Activated B cell treated with CpG ODN at 0.5 μM for 24 hours (primary cell): ENCODE results near the gene CCNK. TPM values are rescaled to one million over a fixed set of nuclear protein-coding genes. Genes with fewer than 3 reads are reported as not detected.

Source experiments
- ATAC-seq: fragments of 200-7000 bp; cut with Tn5 transposase; one replicate; pipeline ENCODE4 v1.10.0; 2021; ENCODE audit warnings: low read depth, mild to moderate bottlenecking, moderate library complexity
- CTCF ChIA-PET: fragments of 350-600 bp; sonication (Branson Sonifier 250); formaldehyde crosslinking; loops from one replicate; lab custom pipeline; 2021; ENCODE audit warnings: antibody characterized with exemption; lab: Charles Lee
- POLR2A ChIA-PET: fragments of 350-600 bp; sonication (Branson Sonifier 250); formaldehyde crosslinking; loops from one replicate; lab custom pipeline; 2021; ENCODE audit warnings: antibody characterized with exemption; lab: Charles Lee
- DNase-seq: peaks from one replicate; pipeline ENCODE4 v3.0.0; 2022
- H3K27ac Mint-ChIP-seq: one replicate; pipeline ENCODE4 v1.8.0; 2020; ENCODE audit warnings: mixed read lengths
- H3K27me3 Mint-ChIP-seq: one replicate; pipeline ENCODE4 v1.8.0; 2021; ENCODE audit warnings: mixed read lengths
- H3K36me3 Mint-ChIP-seq: one replicate; pipeline ENCODE4 v1.8.0; 2021; ENCODE audit warnings: low read depth, mixed read lengths
- H3K4me1 Mint-ChIP-seq: one replicate; pipeline ENCODE4 v1.8.0; 2021; ENCODE audit warnings: mixed read lengths
- H3K4me3 Mint-ChIP-seq: one replicate; pipeline ENCODE4 v1.8.0; 2020; ENCODE audit warnings: mild to moderate bottlenecking, mixed read lengths
- H3K9me3 Mint-ChIP-seq: one replicate; pipeline ENCODE4 v1.8.0; 2020; ENCODE audit warnings: mixed read lengths
- intact Hi-C: fragments of 100-400 bp; cut with micrococcal nuclease; formaldehyde crosslinking; loops from one replicate; pipeline ENCODE4 v1.15.1; 2024
- total RNA-seq: library from RNA; stranded (reverse); gene quantifications from 2 replicates; pipeline ENCODE4 v1.2.3, GENCODE V29; 2022
- TF ChIP-seq, protein P1 (sequence below): fragments of 200-600 bp; IDR thresholded peaks from one replicate; pipeline ENCODE4 v1.8.0; 2022; ENCODE audit warnings: antibody characterized with exemption, mild to moderate bottlenecking

The CCNK gene
- total RNA-seq, 1 donor from 2014 or later, result 79.2 TPM

DNA sequence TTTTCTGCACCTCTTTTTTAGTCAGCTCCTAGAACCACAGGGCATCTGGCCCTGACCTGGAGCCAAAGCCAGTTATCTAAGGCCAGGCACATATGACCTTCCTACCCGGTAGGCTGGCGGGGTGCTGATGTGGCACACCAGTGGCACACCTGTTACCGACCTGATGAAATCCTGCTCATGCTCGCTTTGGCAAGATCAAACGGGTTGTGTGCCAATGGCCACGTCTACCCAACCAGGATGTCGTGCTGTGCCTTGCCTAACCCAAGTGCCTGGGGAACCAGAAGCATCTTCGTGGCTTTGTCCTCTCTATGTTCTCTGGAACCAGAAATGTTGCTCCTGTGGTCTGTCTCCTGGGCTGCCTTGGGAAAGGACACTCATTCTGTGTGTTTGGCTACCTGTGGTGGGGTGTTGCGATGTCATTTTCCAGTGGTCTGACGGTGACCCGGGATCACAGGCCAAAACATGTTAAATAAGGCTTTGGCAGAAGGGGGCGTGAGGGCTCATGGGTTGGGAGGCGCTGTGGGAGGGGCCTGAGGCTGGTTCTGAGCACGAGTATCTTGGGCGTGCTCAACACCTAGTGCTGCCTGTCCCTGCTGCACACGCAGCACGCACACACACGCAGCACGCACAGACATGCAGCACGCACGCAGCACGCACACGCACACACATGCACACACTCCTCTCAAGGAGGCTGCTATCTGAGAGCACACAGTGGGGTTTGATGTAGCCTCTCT lies 27.9 kb downstream of the CCNK start:
- Mint-ChIP-seq H3K4me3 (no peak overlapping the region), H3K36me3 (peaks cover 77% of the 10 kb centered on the region), H3K9me3 (no peaks in the 10 kb centered on the region), H3K27ac (no peak overlapping the region), H3K4me1 (no peaks in the 10 kb centered on the region), H3K27me3 (no peaks in the 10 kb centered on the region)
- TF ChIP-seq, protein P1, sequence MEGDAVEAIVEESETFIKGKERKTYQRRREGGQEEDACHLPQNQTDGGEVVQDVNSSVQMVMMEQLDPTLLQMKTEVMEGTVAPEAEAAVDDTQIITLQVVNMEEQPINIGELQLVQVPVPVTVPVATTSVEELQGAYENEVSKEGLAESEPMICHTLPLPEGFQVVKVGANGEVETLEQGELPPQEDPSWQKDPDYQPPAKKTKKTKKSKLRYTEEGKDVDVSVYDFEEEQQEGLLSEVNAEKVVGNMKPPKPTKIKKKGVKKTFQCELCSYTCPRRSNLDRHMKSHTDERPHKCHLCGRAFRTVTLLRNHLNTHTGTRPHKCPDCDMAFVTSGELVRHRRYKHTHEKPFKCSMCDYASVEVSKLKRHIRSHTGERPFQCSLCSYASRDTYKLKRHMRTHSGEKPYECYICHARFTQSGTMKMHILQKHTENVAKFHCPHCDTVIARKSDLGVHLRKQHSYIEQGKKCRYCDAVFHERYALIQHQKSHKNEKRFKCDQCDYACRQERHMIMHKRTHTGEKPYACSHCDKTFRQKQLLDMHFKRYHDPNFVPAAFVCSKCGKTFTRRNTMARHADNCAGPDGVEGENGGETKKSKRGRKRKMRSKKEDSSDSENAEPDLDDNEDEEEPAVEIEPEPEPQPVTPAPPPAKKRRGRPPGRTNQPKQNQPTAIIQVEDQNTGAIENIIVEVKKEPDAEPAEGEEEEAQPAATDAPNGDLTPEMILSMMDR, result no peak
- ChIA-PET CTCF (no interaction called here), POLR2A (no interaction called here)
- intact Hi-C loops, result no loop called here
- DNase-seq (no peak), ATAC-seq (no peak)

- DNase-seq (no peak), ATAC-seq (no peak)
- no peaks in the 10 kb centered on the region for H3K4me1 Mint-ChIP-seq
- CTCF ChIA-PET, result no interaction called here
- POLR2A ChIA-PET, result no interaction called here
- H3K27ac Mint-ChIP-seq, result no peak overlapping the region
- H3K4me3 Mint-ChIP-seq, result no peak overlapping the region
- H3K27me3 Mint-ChIP-seq, result no peaks in the 10 kb centered on the region
- intact Hi-C loops, result no loop called here
- TF ChIP-seq, protein P1, result no peak
- H3K36me3 Mint-ChIP-seq, result peaks cover 70% of the 10 kb centered on the region
- H3K9me3 Mint-ChIP-seq, result no peaks in the 10 kb centered on the region
Observed at GRCh38 chr14:99509871-99510555, 28.8 kb downstream of the CCNK start.

DNA sequence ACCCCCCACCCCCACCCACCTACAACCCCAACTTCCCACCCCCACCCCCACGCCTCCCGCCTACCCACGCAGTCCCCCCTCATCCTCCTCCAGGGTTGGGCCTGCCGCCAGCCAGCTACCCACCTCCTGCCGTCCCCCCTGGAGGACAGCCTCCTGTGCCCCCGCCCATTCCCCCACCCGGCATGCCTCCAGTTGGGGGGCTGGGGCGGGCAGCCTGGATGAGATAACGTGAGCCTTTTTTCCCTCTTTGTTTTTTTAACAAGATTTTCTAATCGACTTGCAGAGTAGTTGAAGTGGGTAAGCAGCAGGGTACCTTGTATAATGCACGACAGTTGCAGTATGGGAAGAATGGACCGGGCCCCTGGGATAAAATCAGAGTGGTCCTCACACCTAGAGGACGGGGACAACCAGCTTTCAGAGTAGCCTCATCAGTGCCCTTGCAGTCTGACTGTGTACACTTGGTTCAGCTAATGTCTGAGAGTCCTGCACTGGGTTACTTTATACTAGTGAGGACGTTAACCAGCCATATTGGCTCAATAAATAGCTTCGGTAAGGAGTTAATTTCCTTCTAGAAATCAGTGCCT lies 29.4 kb downstream of the CCNK start:
- intact Hi-C loops, result no loop called here
- Mint-ChIP-seq H3K27ac (no peak overlapping the region), H3K4me1 (no peaks in the 10 kb centered on the region), H3K4me3 (no peak overlapping the region), H3K27me3 (no peaks in the 10 kb centered on the region), H3K36me3 (peaks cover 64% of the 10 kb centered on the region), H3K9me3 (no peaks in the 10 kb centered on the region)
- DNase-seq (no peak), ATAC-seq (no peak)
- TF ChIP-seq, protein P1, result no peak
- CTCF ChIA-PET, result no interaction called here
- POLR2A ChIA-PET, result no interaction called here

DNA sequence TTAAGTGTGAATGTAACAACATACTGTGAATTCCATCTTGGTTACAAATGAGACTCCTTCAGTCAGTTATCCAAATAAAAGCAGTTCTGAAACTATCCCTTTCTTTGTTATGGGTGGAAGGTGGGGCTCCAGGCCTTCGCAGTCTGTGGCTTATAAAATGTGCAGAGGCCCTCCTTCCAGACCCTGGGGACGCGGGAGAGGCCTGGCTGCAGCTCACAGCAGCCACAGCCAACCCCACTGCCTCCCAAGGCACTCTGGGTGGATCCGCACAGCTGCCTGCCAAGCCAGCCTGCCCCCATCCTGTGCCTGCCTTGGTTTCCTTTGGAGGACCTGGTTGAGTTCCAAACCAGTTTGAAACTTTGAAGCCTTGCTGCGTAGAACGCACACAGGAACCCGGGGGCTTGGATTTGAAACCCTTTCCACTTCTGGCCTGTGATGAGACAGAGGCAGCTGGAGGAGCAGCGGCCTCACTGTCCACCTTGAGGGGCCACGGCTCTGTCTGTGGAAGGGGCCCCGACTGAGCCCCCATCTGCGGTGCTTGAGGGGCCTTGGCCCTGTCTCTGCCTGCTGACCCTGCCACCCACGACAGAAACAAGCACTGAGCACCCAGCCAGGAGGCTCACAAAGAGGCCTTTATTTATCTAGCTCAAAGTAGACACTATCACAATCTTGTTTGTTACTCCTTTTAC lies 30.4 kb downstream of the CCNK start:
- Mint-ChIP-seq H3K36me3 (peaks cover 54% of the 10 kb centered on the region), H3K4me1 (no peaks in the 10 kb centered on the region), H3K27me3 (no peaks in the 10 kb centered on the region), H3K27ac (no peak overlapping the region), H3K4me3 (no peak overlapping the region), H3K9me3 (no peaks in the 10 kb centered on the region)
- intact Hi-C loops, result no loop called here
- DNase-seq, result no peak
- TF ChIP-seq, protein P1, result no peak
- CTCF ChIA-PET, result no interaction called here
- POLR2A ChIA-PET, result no interaction called here
- ATAC-seq, result no peak

GRCh38 chr14:99512110-99512449 lies 30.9 kb downstream of the CCNK start:
- Mint-ChIP-seq H3K36me3 (peaks cover 49% of the 10 kb centered on the region), H3K9me3 (no peaks in the 10 kb centered on the region), H3K4me3 (no peak overlapping the region), H3K27me3 (no peaks in the 10 kb centered on the region), H3K4me1 (no peaks in the 10 kb centered on the region), H3K27ac (no peak overlapping the region)
- ATAC-seq, result no peak
- DNase-seq, result no peak
- intact Hi-C loops, result no loop called here
- TF ChIP-seq, protein P1, result no peak
- CTCF ChIA-PET, result no interaction called here
- POLR2A ChIA-PET, result no interaction called here
